Activated T-helper 1 cell treated with anti-CD3 and anti-CD28 coated beads, Interleukin-2, amount 50 U/mL, for 16 hours (primary cell): ENCODE results near the gene ZSCAN25.
"Not testable (repeated sequence)": the region's sequence is repeated elsewhere in the genome, so short reads cannot be mapped to it uniquely, and the experiment has no call there.

Source experiments
- DNase-seq, 2 donors: peaks; one replicate each; pipeline ENCODE4 v3.0.0-alpha.2; 2020; ENCODE audit warnings: low read depth in 1 of 2, low spot score in 1 of 2

ZSCAN25 gene

DNA sequence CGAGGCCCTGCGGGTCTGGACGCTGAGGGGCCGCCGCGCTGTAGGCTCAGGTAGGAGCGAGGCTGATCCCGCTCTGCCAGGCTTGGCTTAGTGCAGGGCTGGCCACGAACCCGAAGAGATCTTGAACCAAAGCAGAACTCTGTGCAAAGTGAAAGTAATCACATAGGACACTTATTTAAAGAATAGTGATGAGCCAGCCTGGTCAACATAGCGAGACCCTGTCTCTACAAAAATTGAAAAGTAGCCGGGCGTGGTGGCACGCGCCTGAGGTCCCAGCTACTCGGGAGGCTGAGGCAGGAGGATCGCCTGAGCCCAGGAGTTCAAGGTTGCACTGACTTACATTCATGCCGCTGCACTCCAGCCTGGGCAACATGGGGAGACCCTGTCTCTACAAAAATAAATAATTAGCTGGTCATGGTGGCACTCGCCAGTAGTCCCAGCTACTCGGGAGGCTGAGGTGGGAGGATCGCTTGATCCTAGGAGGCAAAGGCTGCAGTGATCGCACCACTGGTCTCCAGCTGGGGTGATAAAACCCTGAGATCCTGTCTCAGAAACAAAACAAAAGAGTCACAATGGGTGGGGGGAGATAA, 541 bp downstream of the ZSCAN25 start:
- no peak for DNase-seq

DNA sequence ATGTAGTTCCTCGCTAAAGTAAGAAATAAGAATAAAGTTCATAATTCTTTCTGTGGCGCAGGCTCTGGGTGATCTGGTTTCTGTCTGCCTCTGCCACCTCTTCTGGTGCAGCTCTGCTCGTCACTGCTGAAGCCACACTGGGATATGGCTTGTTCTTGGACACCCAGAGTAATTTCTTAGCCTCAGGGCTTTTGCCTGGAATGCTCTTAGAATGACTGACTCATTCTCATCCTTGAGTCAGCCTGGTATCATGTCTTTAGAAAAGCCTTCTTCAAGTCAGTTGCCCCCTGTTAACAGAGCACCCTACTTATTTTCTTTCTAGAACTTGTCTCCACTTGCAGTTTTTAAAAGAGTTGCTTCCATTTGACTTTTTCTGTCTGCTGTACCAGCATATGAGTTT, 2.0 kb downstream of the ZSCAN25 start:
- DNase-seq, result no peak

DNA sequence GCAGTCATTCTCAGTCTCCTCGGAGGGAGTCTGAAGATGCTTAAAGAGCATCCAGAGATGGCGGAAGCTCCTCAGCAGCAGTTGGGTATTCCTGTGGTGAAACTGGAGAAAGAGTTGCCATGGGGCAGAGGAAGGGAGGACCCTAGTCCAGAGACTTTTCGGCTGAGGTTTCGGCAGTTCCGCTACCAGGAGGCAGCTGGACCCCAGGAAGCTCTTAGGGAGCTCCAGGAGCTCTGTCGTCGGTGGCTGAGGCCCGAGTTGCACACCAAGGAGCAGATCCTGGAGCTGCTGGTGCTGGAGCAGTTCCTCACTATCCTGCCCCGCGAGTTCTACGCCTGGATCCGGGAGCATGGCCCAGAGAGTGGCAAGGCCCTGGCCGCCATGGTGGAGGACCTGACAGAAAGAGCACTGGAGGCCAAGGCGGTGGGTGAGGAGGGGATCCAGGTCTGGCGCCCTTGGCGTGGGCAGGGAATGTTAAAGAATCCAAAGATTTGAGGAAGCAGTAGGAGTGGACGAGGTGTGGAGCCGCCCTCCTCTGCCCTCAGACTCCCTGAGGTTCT, 2.9 kb downstream of the ZSCAN25 start:
- no peak for DNase-seq

DNA sequence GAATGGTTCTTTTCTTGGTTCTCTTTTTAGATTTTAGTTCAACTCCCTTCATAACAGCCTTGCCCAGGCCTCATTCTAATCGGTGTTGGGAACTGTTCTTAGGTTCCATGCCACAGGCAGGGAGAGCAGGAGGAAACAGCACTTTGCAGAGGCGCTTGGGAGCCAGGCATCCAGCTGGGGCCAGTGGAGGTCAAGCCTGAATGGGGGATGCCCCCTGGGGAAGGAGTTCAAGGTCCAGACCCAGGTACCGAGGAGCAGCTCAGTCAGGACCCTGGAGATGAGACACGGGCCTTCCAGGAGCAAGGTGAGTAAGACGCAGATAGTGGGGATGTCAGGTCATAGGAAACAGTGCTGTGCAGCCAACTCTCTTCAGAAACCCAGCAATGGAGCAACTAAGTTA, 4.5 kb downstream of the ZSCAN25 start:
- no peak for DNase-seq

DNA sequence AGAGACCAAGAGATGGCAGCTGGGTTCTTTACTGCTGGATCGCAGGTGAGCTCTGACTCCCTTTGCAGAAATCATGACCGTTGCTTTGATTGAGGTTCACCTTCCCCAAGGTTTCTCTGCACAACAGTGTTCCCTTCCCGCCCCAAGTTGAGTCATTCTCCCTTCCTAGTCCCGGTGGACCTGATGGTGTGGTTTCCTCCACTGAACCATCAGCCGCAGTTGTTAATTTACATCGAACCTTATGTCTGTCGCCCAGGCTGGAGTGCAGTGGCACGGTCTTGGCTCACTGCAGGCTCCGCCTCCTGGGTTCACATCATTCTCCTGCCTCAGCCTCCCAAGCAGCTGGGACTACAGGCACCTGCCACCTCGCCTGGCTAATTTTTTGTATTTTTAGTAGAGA, 5.8 kb downstream of the ZSCAN25 start:
- DNase-seq, result no peak

DNA sequence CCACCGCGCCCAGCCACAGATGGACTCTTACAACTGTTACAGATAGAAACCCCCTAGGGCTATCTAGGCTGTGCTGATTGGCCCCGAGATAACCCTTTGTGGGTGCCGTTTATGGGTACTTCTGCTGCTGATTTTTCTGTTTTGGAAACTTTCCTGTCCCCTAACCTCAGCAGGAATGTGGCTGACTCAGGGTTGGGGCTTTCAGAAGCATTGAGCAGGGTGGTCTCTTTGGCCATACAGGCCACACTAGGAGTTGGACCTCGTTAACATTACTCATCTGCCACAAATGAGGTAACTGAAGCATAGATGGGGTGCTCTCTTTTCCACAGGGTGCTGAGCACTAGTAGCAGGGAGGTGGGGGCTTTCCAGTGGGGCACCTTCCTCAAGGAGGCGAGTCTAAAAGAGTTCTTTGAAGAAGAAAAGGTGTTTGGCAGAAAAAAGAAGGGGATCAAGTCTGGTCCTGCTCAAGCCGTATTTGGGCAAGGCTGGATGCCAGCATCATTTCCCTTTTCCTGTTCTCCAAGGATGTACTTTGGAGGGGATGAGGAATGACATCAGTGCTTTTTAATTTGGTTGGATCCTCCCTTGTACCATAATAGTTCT, 6.4 kb downstream of the ZSCAN25 start:
- no peak for DNase-seq

DNA sequence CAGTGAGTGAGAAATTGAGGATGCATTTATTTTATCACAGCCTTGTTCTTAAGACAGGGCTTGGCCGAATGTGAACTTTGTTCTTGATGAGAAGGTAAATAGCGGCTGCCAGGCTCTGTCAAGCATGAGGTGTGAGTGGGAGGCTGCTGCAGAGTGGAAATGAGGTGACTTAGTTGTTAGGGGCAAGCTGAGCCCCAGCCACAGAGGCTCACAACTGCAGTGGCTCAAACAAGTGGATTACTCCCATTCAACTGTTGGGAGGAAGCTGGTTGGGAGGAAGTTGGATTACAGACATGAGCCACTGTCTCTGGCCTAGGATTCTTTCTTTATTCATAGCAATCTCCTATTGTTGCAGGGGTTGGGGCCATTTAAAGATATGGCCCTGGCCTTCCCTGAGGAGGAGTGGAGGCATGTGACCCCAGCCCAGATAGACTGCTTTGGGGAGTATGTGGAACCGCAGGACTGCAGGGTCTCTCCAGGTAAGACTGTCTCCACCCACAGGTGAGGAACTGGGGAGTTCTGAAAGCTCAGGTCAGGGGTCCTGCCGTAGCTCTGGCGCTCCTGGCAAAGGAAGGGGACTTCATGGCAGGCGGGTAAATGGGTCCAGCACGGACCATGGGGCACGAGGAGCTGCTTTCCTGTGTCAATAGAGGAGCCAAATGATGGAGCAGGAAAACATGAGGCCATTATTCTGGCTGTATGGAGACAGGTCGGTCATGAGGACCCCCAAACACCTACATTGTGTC, 7.1 kb downstream of the ZSCAN25 start:
- DNase-seq, result no peak

DNA sequence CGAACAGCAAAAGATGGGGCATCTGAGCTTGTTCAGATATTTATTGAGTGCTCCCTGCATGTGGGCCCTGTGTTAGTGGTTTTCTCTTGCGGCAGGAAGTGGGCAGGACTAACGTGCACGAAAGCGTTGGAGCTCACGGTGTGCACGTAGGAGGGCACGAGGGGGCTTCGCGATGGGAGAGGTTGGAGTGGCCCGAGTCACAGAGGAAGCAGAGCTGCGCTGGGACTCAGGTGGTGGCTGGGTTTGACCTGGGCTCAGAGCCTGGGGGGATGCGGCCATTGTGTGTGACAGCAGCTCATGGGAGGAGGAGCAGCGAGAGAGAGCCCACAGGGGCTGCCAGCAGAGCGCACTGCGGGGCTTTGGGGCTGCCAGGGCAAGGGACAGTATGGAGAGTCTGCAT, 7.7 kb downstream of the ZSCAN25 start:
- peak; percentile 34 for DNase-seq

DNA sequence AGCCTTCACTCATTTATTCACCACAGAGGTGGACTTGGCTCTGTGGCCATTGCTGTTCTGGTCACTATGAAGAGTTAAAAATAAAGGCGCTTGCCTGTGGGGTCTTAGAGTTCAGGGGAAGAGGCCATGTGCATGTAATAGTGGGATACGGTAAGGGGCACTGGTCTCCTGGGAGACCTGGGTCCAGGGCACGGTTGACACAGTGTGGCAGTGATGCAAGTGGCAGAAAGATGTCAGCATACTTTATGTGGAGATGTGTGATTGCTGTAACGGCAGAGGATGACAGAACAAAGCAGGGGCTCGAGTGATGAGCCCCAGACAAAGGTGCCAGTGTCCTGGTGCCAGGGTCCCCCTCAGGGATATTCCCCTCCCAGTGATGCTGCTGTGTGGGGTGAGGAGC, 8.6 kb downstream of the ZSCAN25 start:
- no peak for DNase-seq

DNA sequence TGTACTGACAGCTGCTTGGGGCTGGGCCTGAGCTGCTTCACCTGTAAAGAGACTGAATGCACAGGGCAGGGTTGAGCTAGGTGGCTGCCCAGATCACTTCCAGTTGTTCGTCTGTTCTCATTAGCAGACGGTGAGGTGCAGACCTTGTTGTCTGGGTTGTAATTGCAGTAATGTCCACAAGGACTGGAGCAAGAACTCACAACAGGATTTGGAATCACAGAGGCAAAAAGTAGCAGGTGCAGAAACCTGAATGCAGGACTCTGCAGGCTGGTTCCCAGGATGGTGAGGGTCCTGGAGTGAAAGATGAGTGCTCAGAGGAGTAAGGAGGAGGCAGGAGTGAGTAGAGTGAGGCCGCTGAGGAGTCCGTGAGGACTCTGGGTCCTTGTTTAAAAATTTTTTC, 9.2 kb downstream of the ZSCAN25 start:
- no peak for DNase-seq

DNA sequence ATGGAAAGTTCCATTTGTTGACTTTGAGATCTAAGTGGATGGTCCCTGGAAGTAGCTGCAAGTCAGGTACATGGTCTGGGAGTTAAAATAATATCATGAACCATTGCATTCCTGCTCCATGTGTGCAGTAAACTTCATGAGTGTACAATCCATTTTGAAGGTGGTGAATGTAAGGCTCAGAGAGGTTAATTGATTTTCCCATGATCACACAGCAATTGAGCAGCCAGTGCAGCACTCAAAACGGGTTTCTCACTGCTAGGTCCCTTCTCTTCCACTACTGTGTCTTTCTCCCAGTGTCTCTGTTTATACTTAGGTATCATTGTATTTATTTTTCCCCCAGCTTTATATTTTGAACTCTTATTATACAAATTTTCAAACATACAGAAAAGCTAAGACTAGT, 9.9 kb downstream of the ZSCAN25 start:
- no peak for DNase-seq

DNA sequence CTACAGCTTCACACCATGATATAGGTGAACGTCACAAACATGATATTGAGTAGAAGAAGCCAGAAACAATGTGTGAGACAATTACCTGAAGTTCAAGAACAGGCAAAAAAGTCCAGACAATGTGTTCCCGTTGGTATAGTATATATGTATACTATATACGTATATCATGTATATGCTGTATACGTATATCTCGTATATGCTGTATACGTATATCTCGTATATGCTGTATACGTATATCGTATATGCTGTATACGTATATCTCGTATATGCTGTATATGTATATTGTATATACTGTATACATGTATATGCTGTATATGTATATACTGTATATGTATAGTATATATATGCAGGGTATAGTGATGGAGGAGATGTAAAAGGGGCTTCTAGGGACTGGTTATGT, 10.8 kb downstream of the ZSCAN25 start:
- DNase-seq, result no peak

DNA sequence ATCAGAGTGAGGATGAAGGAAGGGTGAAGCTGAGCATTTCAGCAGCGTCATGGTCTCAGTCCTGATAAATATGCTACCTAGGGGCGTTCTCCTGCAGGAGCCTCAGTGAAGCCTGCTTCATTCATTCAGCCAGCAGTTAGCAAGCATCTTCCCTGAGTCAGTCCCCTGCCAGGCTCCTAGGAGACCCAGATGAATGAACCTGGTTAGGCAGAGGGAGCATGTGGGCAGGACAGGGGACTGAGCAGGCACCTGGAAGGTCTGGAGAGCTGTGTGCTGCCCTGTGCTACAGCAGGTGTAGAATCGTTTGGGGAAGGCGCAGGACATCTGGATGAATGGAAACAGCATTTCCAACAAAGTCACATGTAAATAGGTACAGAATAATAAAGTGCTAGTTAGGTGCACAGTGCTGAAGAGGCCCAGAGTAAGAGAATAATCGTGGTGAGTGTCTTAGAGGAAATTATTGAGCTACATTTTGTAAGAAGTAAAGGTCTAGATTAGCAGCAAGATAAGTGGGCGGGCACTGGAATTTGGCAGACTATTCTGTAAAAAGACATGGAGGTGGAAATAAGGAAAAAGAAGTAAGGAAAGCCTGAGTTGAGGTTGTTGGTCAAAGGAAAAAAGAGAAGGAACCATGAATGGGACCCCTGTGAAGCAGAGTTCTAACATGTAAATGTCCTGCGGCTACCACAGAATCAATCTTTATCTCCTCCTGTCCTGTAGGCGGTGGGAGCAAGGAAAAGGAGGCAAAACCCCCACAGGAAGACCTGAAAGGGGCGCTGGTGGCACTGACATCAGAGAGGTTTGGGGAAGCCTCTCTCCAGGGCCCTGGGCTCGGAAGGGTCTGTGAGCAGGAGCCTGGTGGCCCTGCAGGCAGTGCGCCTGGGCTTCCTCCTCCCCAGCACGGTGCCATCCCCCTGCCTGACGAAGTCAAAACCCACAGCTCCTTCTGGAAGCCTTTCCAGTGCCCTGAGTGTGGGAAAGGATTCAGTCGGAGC, 12.0 kb downstream of the ZSCAN25 start:
- DNase-seq, result no peak

DNA sequence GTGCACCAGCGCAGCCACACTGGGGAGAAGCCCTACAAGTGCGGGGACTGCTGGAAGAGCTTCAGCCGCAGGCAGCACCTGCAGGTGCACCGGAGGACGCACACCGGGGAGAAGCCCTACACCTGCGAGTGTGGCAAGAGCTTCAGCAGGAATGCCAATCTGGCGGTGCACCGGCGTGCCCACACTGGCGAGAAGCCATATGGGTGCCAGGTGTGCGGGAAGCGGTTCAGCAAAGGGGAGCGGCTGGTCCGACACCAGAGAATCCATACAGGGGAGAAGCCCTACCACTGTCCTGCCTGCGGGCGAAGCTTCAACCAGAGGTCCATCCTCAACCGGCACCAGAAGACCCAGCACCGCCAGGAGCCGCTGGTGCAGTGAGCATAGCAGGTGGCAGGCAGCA, 12.9 kb downstream of the ZSCAN25 start:
- DNase-seq, result no peak

DNA sequence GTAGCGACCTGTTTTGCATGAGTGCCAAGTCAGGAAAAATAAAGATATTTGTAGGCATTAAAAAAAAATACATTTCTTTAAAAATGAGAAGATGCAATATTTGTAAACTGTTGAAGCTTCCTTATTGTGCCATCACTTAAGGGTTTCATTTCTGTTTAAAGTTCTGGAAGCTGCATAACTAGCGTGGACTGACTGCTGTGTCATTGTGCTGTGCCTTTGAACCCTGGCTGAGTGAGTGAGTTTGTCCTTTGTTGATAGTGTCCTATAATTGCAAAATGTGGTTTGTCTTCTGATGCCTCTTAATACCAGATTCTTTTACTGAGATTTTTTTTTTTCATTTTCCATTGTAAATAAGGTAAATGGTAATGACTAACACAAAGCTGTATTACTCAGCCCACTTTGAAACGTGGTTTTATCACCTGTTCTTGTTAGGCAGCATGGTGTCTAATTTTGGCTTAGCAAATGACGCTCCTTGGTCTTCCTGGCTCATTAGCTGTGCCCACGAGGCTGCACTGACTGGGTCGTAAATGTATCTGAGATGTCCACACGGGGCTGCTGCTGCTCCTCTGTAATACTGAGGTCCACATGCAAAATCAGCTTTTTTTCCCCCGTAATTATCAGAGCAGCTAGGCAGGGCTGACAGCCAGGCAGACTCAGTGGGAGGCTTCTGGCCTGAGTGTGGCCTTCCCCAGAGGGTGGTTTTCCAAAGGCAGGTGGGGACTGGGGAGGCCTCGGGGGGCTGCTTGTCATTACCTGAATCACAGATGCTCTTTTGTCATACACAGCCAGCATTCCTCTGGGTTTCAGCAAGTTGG, 14.8 kb downstream of the ZSCAN25 start:
- no peak for DNase-seq

DNA sequence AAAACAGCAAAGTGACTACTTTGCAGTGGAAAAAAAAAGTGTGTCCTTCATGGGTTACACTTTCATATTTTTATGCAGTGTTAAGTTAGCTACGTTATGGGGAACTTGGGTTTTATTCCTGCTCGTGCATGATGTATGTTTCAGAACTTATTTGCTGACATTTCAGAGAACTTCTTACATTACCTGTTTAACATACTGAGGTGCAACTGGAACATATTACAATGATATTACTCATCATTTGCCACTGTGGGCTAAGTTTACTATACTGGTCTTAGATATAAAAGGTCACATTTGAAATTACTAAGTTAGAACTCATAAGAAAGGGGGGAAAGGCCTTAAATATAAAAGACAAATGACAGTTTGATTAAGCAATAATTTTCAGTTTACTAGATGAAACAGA, 20.7 kb downstream of the ZSCAN25 start:
- not testable (repeated sequence) for DNase-seq

DNA sequence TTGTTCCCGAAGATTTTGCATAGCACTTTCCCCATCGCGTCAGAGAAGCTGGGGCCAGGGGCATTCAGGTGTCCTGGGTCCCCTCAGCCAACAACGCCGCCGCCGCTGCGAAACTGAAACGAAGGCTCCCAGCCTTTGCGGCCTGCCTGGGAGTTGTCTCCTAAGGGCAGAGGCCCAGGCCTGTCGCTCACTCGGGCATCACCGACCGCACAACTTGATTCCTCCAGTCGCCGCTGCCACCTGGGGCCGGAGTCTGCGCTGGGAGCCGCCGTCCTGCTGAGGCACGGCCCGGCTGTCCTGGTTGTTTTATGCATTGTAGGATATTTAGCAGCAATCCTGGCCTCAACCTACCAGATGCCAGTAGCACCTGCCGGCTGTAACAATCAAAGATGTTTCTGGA, 22.0 kb downstream of the ZSCAN25 start:
- no peak for DNase-seq

DNA sequence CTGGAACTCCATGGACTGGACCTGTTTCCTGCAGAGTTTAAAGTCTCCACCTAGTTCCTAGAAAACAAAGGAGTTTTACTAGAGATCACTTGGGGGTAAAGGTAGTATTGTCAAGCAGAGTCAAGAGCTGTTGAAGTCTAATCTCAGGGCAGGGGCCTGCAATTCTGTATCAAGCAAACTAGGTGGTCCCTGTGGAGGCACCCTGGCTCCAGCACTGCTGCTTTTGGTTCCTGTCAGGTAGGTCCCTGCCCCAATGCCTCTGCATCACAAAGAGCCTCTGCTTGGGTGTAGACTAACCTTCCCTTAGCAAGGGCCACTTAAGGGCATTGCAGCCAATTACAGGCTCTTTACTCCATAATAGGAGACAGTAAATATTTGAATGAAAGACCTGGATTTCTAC, 22.5 kb downstream of the ZSCAN25 start:
- DNase-seq, result no peak

DNA sequence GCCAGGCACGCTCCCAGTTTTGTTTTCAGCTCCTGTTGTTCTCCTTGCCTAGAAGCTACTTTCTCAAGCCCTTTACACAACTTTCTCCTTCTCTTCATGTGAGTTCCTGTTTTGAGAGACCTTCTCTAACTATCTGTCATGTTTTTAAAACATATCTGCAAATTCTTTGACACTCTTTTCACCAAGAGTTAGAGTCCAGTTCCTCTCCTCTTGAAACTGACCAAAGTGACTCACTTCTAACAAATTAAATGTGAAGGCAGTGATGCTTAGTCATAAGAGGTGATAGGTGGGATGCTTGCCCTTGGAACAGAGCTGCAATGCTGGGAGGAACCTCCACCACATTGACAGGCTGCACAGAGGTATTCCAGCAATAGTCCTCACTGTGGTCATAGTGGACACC, 25.3 kb downstream of the ZSCAN25 start:
- DNase-seq, result no peak

DNA sequence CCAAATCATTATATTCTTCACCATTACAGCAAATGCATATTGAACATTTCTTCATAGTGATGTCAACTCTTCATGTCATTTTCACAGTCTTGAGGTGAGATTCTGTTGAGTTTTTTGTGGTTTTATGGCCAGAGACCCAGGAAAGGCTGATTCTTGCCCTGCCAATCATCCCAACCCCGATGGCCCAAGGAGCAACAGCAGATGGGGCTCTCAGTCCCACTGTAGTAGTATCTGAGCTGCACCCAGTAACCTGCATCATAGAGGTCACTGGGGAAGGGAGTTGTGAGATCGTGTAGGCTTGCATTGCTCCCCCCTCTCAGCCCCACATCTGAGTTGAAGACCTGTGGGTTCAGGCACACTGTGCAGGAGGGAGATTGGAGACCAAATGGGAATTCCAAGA, 26.7 kb downstream of the ZSCAN25 start:
- no peak for DNase-seq
